ENCODE measurements around the gene C1QTNF12. TPM values are rescaled to one million over a fixed set of nuclear protein-coding genes. Genes with fewer than 3 reads are reported as not detected.

The C1QTNF12 gene
- total RNA-seq, 4 donors from 2014 or later, result 1.1 to 2.3 (median 1.4) TPM; not detected in 1

DNA sequence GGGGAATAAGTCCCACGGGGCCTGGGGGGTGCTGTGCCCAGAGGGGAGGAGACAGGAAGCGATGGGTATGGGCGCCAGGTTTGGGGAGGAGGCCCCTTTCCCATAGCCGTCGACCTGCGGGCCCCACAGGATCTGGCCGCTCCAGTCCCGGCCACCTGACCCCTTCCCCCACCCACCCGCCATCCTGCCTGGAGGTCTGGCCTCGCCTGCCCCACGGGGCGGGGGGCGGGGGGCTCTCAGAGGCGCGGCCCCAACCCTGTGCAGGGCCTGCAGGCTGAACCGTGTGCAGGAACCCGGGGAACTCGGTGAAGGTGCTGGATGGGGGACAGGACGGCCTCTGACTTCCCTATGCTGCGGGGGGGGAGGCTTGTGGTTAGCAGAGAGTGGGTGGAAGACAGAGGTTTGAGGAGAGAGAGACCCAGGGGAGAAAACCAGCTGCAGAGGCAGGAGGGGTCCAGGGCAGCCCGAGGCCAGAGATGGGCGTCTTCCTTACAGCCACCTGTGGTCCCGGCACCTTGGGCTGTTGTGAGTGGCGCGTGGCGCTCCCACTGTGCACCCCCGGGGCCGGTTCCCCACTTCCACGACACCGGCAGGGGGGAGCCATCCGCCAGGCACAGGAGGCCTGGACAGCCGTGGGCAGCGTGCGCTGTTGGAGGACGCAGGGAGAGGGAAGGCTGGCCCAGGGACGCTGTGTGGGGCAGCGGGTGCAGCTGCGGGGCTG, 37.6 kb downstream of the C1QTNF12 start:
- TF ChIP-seq, protein P1, sequence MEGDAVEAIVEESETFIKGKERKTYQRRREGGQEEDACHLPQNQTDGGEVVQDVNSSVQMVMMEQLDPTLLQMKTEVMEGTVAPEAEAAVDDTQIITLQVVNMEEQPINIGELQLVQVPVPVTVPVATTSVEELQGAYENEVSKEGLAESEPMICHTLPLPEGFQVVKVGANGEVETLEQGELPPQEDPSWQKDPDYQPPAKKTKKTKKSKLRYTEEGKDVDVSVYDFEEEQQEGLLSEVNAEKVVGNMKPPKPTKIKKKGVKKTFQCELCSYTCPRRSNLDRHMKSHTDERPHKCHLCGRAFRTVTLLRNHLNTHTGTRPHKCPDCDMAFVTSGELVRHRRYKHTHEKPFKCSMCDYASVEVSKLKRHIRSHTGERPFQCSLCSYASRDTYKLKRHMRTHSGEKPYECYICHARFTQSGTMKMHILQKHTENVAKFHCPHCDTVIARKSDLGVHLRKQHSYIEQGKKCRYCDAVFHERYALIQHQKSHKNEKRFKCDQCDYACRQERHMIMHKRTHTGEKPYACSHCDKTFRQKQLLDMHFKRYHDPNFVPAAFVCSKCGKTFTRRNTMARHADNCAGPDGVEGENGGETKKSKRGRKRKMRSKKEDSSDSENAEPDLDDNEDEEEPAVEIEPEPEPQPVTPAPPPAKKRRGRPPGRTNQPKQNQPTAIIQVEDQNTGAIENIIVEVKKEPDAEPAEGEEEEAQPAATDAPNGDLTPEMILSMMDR (IDR thresholded peaks at IDR 0.05; ENCODE audit: low read depth), result no peak

GRCh38 chr1:1207571-1207892, 39.0 kb downstream of the C1QTNF12 start:
- TF ChIP-seq, protein P1 (IDR thresholded peaks at IDR 0.05; ENCODE audit: low read depth), result no peak

DNA sequence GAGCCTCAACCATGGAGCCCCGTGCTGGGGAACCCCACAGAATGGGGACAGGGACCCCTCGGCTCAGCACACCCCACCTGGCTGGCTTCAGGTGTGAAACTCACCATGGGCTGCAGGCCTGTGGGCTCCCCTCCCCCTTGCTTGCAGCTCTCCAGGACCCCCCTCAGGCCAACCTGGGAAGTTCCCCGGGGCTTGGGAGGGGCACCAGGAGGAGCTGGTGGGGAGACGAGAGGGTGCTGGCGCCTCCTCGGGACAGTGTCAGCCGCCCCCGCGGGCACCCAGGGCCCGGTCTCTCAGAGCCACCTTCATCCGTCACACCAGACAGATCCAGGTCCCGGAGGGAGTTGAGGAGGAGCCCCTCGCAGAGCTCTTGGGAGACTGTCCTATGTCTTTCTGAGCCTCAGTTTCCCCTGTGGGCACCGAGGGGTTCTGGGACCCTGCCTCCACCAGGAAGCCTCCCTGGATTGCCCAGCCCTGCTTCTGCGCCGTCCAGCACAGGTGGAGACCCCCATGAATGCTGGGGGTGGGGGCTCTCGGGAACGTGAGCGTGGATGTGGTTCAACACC, 39.5 kb downstream of the C1QTNF12 start:
- TF ChIP-seq, protein P1 (IDR thresholded peaks at IDR 0.05; ENCODE audit: low read depth), result no peak

DNA sequence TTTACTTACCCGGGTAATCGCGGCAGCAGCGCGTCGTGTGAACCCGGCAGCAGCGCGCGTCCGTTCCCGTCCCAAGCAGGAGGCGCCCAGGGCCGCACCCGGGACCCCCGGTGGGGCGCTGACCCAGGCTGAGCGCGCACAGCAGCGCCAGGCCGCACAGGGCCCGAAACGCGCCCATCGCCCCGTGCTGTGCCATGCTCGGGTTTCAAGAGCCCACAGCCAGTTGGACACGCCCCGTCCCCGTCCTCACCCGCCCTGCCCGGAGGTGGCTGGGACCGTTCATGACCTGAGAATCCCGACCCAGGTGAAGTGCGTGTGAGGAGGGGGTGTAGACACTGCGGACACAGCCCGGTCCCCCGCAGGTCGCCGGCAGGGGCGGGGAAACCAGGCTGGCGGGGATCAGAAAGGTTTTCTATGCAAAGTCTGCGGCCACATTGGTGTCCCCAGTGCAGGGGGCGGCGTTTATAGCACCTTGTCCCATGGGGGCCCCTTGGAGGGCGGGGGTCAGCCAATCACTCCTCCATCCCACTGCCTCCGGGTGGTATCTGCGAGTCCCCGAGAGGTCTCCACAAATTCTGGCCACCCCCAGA, 40.1 kb downstream of the C1QTNF12 start, which contains the start of gene TNFRSF18:
Gene TNFRSF18 (minus strand): TSS at position 217 of the 590 bp plus-strand sequence. CDS start 21 bp downstream, at position 196.
- TF ChIP-seq, protein P1 (IDR thresholded peaks at IDR 0.05; ENCODE audit: low read depth), result no peak

- TF ChIP-seq, protein P1 (IDR thresholded peaks at IDR 0.05; ENCODE audit: low read depth), result no peak
Measured at GRCh38 chr1:1205769-1206375, 40.6 kb downstream of the C1QTNF12 start.

DNA sequence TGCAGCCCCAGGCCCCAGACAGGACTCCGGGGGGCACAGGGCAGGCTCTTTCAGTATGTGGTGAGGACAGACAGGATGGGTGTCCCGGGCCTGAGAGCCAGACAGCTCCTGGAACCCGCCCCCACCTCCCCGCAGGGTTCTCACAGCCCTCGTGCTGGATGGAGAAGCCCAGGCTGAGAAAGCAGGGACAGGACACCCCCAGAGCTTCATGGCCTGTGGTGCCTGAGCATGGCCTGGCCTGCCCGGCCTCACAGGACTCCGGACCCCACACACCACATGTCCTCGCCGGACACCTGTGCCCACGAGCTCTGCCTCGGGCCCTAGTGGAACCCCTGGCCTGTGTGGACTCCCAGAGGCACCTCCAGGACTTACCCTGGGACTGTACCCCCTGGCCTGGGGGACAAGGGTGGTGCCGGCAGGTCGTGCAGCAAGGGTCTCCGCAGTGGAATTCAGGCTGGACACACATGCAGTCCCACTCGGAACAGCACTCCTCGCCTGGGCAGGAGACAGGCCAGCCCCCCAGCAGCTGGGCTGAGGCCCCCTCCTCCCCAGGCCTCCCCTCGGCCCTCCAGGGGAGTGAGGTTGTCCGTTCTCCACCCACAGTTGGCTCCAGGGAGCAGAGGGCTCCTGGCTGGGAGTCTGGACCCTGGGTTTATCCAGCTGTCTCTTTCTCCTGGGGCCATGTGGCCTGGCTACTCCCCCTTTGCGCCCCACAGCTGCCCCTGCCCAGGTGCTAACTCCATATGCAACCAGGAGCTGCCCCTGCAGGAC, 41.3 kb downstream of the C1QTNF12 start:
- TF ChIP-seq, protein P1 (IDR thresholded peaks at IDR 0.05; ENCODE audit: low read depth), result no peak

Measured in subcutaneous adipose tissue (tissue), 4 donors.